DLD1 (cell line): ENCODE data around the gene NPM3.
"Not testable (repeated sequence)": the region's sequence is repeated elsewhere in the genome, so short reads cannot be mapped to it uniquely, and the experiment has no call there.

Experiments used
- in situ Hi-C: cut with HindIII; loops from 2 replicates; pipeline ENCODE4 v1.10.0; 2017; ENCODE audit warnings: low sequenced_read_pairs

NPM3 gene

DNA sequence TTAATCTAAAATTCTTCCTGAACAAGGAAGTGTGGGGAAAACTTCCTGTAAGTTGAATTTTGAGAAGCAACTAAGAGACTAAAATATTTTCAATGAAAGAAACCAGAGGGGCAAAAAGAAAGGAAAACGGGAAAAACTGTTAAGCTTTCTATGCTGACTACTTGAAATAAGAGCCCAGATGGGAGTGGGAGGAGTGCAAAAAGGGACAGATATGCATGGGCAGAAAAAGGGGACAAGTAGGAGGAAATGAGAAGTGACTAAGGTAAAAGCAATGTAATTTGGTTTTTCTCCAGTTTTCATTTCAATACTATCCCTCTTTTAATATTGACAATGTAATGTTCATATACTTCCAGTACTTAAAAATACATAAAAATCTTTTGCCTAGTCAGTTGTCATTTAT lies 23.9 kb upstream of the NPM3 start:
- in situ Hi-C loops = no loop called here

DNA sequence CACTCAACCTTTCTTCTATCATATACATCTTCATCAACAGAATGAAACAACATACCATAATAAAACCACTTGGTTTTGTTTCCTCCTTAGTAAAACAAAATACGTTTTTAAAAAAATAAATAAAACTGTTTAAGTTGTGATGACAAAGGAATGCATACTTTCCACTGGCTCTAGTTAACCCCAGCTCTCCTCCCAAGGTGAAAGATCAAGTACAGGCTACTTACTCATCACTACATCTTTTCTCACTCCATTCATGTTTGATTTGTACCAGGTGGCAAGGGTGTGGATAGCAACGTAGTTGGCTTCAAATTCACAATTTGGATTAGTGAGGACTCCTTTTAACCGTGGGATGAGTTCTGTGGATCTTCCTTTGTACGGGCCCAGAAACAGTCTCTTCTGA lies 20.3 kb upstream of the NPM3 start:
- in situ Hi-C loops = no loop called here

DNA sequence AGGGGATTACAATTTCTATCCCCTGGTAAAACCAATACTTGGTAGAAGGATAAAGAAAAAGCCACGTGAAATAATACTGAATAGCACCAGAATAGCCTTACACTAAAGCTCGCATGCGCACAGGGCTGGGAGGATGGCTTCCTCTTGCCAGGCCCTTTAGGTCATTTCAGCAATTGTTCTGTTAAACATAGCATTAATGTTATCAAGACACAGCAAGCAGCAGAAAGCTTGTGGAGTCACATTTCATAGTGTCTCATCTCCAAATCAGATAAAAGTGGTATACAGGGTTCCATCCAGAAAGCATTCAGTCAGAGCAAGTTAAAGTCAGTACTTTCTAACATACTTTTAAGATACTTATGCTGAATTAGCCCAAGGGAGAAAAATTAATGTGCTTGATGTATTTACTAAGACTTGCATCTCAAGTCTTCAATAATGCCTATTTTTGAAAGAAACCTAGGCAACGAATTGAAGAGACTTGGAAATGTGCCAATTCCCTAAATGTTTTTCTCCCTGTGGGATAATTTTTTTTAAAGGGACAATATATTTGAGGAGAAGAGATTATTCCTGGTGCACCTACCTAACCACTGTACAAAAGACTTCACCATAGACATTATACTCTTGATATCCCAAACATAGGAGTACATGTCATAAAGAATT lies 14.3 kb upstream of the NPM3 start:
- in situ Hi-C loops = no loop called here

DNA sequence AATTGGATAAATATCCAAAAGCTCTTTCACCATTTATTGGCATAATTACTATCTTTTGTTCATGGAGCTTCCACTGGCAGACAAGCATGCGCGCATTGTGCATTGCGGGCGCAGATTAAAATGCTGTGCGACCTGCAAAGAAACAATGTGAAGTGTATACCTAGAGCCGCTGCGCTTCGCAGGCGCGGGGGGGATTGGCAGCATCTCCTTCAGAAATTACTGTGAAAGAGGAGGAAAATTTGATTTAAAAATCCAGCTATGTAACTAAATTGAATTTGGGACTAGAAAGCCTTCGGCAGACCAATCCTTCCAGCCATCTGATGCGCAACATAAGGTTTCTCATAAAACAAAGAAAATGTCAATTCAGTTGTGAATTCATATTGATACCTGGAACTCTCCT lies 10.3 kb upstream of the NPM3 start:
- in situ Hi-C loops = no loop called here

DNA sequence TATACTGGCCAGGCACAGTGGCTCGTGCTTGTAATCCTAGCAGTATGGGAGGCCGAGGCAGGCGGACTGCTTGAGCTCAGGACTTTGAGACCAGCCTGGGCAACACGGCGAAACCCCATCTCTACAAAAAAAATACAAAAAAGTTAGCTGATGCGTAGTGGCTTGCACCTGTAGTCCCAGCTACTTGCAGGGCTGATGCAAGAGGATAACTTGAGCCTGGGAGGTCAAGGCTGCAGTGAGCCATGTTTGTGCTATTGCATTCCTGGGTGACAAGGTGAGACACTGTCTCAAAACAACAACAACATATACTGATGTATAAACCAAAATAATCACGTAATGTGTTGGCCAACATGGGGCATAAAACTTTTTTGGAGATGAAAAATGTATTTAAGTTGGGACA lies 6.4 kb upstream of the NPM3 start:
- in situ Hi-C loops = no loop called here

DNA sequence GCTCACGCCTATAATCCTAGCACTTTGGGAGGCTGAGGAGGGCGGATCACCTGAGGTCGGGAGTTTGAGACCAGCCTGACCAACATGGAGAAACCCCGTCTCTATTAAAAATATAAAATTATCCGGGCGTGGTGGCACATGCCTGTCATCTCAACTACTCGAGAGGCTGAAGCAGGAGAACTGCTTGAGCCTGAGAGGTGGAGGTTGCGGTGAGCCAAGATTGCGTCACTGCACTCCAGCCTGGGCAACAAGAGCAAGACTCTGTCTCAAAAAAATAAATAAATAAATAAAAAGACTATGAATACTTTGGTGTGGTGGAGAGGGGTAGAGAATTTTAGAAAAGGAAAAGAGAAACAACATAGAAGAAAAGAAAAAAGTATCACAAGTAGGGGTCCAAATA lies 6.0 kb upstream of the NPM3 start:
- in situ Hi-C loops = not testable (repeated sequence)

DNA sequence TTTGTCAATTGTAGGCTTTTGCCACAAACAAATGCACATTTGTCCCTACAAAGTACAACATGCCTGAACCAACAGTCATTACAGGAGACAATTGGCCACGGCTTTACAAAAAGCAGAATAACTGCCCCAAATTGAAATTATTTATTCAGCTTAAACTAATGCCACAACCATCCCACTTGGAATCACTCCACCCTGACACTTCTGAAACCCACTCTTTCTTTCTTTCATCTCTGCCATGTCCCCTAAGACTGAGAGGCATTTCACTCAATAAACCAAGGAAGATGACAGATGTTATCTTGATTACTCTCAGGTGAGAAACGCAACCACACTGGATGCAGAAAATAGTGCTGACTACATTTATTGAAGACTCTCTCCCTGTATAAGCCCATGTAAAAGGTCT lies 2.6 kb upstream of the NPM3 start:
- in situ Hi-C loops = no loop called here

DNA sequence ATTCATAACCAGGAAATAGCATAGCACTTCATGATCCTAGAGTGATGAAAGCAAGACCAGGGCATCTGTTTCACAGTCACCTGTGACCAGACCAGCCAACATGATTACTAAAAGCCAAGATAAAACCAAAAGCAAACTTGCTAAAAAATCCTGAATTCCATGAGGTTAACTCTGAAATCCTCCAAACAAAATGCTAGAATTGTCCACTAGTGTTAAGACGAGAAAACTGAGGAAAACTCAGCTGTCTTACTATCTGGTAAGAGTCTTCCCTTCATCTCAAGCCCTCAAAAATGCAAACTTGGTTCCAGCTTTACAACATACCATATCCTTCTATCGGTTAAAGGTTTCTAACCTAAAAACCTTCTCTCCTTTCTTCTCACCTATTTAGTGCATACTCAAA lies 1.3 kb upstream of the NPM3 start:
- in situ Hi-C loops = no loop called here

DNA sequence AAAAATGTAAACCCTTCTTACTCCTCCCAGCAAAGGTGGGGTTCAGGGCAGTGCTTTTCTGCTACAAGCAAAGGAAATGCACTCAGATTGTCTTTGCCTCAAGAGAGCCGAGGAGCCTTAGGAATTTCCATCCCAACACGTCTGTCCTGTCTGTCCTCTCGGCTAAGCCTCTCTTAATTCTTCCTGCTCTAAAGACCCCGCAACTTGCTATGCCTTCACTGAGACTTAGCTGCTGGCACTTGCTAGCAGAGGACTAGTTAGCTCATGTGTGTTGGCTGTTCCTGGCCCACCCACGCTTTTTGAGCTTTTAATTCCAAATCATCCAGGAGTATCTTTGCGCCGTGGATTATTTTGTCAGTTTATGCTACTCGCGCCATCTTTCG lies 481 bp upstream of the NPM3 start:
- in situ Hi-C loops = no loop called here

DNA sequence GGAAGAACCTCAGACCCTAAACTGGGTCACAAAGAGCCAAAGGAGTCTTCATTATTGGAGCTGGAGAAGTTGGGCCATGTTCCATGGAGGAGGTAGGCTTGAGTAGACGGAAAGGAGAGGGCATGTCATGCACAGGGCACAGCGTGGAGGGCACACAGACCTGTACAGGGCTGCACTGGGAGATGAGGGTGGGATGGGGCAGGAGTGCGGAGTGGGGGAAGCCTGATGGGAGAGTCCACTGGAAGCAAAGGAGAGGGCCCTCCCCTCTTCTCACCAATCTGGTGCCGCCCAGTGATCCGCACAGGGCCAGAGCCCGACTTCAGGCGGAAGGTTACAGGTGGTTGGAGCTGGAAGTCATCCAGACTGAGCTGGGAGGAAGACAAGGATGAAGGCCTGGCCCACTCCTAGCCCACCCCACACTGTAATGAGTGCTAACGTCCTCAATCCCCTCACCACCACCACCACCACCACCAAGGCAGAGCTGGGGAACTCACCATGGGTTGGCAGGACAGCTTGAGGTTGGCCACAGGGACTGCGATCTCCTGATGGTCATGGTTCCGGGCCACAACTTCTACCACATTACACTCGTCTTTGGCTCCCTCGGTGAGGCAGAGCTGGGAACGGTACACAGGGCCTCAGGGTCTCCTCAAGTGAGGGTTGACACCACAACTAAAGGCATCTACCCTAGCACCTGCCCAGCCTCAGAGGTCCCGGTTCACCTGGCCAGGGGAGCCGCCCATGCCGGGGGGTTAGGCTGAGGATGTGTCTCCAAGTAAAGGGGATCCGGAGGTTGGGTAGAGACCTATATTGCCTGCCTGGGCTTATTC lies 1.0 kb downstream of the NPM3 start:
- in situ Hi-C loops = no loop called here

DNA sequence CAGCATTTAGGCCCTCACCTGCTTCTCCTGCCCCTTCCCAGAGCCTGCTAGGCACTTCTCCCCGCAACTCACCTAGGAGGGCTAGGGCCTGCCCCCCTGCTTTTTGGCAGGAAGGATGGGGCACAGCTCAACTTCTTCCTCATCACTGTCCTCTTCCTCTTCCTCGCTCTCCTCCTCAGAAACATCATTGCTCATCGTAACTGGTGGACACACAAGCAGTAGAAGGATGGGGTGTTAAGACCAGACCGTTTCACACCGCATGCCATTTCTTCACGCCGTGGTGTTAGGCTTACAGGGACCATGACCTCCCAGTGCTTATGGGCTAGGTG lies 1.6 kb downstream of the NPM3 start:
- in situ Hi-C loops = no loop called here

DNA sequence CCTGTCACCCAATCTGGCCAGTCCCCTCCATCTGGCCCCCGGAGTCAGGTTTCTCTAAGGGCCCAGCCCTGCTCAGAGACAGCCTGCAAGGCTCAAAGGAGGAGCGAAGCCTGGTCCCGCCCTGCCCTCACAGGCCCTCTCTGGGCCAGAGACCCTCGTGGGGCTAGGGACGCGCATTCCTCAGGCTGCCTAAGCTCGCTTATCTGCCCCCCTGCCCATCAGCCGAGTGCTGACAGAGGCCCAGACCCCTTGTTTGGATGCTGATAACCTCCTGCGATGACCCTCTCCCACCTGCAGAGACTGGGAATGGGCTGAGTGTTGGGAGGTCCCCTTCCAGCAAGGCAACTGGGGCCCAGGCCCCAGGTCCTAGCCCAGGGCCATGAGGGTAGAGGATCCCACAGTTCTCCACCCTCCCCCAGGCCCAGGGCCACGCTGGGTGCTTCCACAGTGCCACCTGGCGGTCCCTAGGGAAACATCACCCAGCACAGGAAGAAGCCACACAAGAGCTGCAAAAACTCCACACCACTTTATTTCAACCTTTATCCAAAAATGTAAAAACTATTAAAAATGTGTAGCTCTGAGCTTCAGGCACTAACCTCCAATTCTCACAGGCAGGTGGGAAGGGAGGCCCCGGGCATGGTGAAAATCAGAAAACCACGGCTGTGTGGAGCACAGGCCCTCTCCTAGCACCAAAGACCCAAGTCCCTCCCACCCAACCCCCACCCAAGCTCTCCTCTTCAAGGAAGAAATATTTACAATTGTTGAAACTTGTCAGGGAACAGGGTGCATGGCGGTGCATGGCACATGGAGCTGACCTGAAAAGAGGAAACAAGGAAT lies 2.2 kb downstream of the NPM3 start:
- in situ Hi-C loops = no loop called here

DNA sequence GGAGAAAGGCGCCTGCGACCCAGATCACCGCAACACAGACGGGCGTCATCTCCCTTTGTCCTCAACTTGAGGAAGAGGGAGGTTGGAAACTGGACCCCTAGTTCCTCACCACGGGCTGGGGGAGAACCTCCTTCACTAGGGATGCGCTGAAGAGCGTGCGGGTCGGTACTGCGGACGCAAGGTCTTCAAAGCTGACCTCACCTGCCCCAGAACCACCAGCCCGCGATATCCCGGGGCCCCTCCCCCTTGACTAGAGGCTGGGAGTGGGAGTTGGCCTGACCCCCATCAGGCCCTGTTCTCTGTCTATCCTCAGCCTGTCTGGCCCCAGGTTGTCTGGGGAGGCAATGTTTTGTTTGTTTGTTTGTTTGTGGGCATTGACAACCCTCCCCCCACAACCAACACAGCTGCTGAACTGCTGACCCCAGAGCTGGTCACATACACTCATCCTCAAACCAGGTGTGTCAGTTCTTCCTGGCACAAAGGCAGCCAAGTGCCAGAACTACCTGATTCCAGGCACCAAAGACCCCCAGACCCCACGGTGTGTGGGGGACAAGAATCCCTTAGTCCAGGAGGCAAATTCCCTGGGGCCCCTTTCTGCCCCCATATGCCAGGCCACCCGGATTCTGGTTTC lies 2.9 kb downstream of the NPM3 start:
- in situ Hi-C loops = no loop called here

DNA sequence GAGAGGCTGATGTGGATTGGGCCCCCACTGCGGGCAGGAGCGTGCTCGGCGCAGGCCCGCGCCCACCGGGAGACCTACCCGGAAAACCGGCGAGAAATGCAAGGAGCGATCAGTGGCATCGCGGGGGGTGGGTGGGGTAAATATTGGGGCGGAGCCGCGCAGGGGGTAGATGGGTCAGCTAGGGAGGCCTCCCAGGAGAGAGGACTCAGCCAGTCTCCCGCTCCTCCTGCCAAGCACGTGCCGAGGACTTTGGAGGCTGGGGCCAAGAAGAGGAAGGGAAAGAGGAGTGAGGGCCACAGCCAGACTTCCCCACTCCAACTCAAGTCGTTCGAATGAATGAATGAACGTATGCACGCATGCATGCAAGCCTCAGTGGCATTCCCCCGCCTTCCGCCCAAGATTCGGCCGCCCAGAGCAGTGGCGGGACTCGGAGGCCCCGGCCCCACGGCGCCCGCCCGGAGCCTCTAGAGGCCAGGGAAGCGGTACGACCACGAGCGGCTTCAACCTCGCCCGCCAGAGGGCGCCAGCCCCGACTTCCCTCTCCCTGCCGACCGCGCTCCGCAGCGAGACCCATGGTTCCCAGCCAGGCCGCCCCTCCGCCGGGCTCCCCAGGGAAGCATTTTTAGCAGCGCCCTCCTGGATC lies 3.6 kb downstream of the NPM3 start:
- in situ Hi-C loops = no loop called here

DNA sequence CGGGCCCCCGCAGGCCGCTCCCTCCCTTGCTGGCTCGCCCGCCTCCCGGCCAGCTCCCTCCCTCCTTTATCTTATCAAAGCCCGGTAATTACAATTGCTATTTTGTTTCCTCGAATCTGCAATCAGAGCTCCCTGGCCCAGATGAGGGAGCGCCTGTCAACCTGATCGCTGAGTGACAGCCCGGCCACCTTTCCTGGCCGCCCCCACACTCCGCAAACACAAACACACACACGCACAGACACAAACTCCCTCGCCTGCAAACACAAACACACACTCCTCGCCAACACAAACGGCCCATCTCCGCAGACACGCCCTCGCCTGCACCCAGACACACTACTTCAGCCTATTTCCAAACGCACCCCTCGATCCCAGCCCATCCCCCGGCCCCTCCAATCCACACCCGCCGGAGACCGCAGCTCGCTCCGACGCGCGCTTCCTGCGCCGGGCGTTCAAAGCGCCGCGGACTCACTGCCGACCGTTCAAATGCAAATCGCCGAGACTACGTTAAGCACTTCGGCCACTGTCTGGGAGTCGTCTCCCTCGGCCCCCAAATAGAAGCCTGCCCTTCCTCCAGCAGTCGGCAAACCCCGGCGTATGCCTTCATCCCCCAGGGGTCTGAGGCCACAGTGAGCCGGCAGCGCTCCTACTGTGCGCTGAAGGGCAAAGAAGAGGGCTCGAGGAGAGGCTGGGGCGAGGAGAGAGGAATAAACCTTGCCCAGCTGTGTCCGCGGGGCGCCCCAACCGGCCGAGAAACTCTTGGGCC lies 4.3 kb downstream of the NPM3 start:
- in situ Hi-C loops = no loop called here

DNA sequence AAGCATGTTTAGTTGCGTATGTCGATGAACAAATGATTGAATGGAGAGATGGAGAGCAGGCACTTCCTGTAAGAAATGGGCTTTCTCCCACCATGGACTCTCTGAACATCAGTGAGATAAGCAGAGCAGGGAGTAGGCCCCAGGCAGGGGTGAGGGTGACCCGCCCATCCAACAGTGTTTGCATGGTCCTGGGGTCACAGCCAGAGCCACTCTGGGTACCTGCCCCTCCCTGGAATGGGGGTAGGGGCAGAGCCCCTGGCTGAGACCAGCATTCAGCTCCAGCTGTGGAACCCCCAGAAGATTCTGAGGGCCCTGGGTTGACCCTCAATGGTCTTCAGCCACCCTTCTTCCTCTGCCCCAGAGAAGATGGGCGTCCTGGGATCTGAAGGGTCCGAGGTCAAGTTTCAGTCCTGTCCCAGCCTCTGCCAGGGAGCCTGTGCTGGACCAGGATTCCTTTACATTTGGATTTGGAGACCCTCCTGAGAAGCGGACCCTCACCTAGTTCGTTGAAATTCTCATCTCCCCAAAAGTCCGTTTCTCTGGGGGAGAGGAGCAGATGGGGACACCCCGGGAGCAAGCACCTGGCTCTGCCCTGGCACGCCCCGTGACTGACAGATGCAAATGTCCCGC lies 5.0 kb downstream of the NPM3 start:
- in situ Hi-C loops = no loop called here

DNA sequence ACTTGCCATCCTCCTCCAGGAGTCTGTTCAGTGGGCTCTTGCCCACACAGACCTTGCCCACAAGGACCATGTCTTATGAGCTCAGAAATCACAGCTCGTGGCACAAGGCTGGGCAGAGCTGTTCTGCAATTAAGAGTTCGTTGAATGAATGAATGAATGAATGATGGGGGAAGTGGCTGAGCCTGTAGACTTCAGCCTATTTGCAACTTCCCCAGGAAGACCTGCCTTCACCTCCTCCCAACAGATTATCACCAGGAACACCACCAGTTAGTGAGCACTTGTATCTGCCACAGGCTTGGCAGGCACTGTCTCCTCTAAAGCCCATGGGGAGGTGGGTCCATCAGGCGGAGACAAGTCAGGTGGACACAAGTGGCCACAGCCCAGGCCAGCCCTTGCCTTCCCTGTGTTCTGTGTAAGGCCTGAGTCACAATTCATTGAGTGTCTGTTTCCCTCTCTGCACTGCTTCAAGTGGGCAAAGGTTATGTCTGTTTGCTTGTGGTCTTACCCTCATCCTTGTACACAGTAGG lies 5.6 kb downstream of the NPM3 start:
- in situ Hi-C loops = no loop called here

DNA sequence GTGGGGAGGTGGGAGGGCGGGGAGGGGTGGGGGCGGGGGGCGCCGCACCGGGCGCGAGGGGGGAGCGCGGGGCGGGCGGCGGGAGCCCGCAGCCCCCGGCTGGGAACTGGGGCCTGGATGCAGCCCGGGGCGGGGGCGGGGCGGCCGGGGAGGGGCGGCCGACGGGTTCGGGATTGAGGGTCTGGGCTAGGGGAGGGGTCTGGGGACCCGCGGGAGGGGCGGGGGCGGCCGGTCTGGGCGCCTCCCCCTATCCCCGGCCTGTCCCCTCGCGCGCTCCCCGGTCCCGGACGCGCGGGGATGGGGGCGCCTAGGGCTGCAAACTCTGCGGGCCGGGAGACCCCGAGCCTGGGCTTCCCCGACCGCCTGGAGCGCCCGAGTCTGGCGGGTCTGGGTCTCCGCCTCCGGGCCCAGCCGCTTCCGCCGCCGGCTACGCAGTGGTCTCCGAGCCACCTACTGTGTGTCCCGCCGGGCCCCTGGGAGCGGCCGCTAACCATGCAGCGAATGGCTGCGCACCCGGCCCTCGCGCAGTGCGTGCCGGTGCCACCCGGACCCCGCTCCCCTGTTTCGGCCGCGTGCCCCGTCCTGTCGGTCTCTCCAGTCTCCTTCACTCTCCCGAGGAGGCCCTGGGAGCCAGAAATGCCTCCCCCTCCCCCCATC lies 7.0 kb downstream of the NPM3 start:
- in situ Hi-C loops = no loop called here
